ENCODE results near the gene C1QTNF1. TPM values are rescaled to one million over a fixed set of nuclear protein-coding genes. Genes with fewer than 3 reads are reported as not detected.

Gene C1QTNF1
- total RNA-seq, 1 donor = 13.8 TPM

DNA sequence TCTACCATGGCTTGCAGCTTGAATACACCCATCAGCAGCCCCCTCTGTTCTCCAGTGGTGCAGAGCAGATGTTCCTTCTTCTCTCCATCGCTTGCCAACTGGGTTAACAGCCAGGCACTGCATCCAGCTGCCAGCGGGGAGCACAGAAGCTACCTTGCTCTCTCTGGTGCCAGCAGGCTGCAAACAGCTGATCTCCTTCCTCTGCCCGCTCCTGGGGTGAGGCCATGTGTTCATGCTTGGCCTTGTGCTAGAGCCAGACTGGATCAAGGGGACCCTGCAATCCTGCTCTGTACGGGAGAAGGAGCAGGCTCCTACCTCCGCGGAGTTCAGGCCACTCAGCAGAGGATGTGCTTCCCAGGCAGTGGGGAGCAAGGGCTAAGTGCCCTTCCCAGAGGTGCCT, 26.6 kb downstream of the C1QTNF1 start:
- Histone ChIP-seq H3K36me3 (ENCODE audit: insufficient read depth, low read length) (no peaks in the 10 kb centered on the region), H3K4me2 (ENCODE audit: insufficient read depth, low read length) (no peak overlapping the region), H3K9me3 (ENCODE audit: low read depth, low read length) (no peaks in the 10 kb centered on the region), H3K4me1 (ENCODE audit: insufficient read depth, low read length) (peaks cover 14% of the 10 kb centered on the region), H3K79me2 (ENCODE audit: insufficient read depth, low read length) (no peaks in the 10 kb centered on the region), H3K27me3 (ENCODE audit: insufficient read depth, low read length) (peaks cover 18% of the 10 kb centered on the region), H4K20me1 (ENCODE audit: insufficient read depth, low read length) (no peaks in the 10 kb centered on the region), H2AFZ (ENCODE audit: low read length) (no peak overlapping the region), H3K27ac (ENCODE audit: low read depth, low read length) (no peak overlapping the region), H3K4me3 (ENCODE audit: insufficient read depth, low read length) (no peak overlapping the region)
- TF ChIP-seq, protein P1, sequence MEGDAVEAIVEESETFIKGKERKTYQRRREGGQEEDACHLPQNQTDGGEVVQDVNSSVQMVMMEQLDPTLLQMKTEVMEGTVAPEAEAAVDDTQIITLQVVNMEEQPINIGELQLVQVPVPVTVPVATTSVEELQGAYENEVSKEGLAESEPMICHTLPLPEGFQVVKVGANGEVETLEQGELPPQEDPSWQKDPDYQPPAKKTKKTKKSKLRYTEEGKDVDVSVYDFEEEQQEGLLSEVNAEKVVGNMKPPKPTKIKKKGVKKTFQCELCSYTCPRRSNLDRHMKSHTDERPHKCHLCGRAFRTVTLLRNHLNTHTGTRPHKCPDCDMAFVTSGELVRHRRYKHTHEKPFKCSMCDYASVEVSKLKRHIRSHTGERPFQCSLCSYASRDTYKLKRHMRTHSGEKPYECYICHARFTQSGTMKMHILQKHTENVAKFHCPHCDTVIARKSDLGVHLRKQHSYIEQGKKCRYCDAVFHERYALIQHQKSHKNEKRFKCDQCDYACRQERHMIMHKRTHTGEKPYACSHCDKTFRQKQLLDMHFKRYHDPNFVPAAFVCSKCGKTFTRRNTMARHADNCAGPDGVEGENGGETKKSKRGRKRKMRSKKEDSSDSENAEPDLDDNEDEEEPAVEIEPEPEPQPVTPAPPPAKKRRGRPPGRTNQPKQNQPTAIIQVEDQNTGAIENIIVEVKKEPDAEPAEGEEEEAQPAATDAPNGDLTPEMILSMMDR (IDR thresholded peaks at IDR 0.05; ENCODE audit: extremely low read depth, low read depth, low read length) = no peak
- no peak for DNase-seq (ENCODE audit: insufficient read length, low spot score, missing footprints)

DNA sequence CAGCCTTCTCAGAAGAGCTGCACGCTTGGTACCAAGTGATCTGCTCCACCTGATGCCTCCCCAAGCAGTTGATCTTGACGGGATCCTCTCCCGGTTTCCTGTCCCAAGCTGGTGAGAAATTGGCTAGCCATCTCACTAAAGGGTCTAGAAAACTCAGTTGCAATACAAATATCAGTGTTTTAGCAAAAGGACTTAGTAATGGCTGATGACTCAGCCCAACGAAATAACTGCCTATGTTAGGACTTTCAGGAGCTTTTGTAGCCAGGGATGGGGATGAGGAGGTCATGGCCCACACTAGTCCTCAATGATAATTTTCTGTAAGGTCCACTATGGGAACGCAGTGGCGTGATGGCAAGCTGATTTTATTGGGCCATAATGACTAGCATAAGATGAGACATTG, 27.3 kb downstream of the C1QTNF1 start:
- Histone ChIP-seq H2AFZ (ENCODE audit: low read length) (no peak overlapping the region), H3K36me3 (ENCODE audit: insufficient read depth, low read length) (no peaks in the 10 kb centered on the region), H3K4me2 (ENCODE audit: insufficient read depth, low read length) (no peak overlapping the region), H3K79me2 (ENCODE audit: insufficient read depth, low read length) (no peaks in the 10 kb centered on the region), H4K20me1 (ENCODE audit: insufficient read depth, low read length) (no peaks in the 10 kb centered on the region), H3K4me1 (ENCODE audit: insufficient read depth, low read length) (peaks cover 10% of the 10 kb centered on the region), H3K4me3 (ENCODE audit: insufficient read depth, low read length) (no peak overlapping the region), H3K27me3 (ENCODE audit: insufficient read depth, low read length) (peaks cover 14% of the 10 kb centered on the region), H3K9me3 (ENCODE audit: low read depth, low read length) (no peaks in the 10 kb centered on the region), H3K27ac (ENCODE audit: low read depth, low read length) (no peak overlapping the region)
- TF ChIP-seq, protein P1 (IDR thresholded peaks at IDR 0.05; ENCODE audit: extremely low read depth, low read depth, low read length) = no peak
- peak; percentile 83 for DNase-seq (ENCODE audit: insufficient read length, low spot score, missing footprints)

DNA sequence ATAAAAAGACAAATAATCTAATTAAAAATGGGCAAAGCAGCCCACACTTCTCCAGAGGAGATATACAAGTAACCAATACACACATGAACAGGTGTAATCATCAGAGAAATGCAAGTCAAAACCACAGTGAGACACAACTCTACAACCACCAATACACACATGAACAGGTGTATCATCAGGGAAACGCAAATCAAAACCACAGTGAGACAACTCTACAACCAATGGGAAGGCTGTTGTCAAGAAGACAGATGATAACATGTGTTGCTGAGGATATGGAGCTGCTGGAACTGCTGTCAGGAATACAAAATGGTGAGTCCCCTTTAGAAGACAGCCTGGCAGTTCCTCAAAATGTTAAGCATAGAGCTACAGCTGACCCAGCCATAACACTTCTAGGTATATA, 28.2 kb downstream of the C1QTNF1 start:
- H3K27me3 ChIP-seq (ENCODE audit: insufficient read depth, low read length) = peaks cover 6% of the 10 kb centered on the region
- peaks cover 3% of the 10 kb centered on the region for H3K4me1 ChIP-seq (ENCODE audit: insufficient read depth, low read length)
- TF ChIP-seq, protein P1 (IDR thresholded peaks at IDR 0.05; ENCODE audit: extremely low read depth, low read depth, low read length) = no peak
- H3K36me3 ChIP-seq (ENCODE audit: insufficient read depth, low read length) = no peaks in the 10 kb centered on the region
- no peak overlapping the region for H3K4me3 ChIP-seq (ENCODE audit: insufficient read depth, low read length)
- no peaks in the 10 kb centered on the region for H3K79me2 ChIP-seq (ENCODE audit: insufficient read depth, low read length)
- no peak for DNase-seq (ENCODE audit: insufficient read length, low spot score, missing footprints)
- H3K27ac ChIP-seq (ENCODE audit: low read depth, low read length) = no peak overlapping the region
- H3K9me3 ChIP-seq (ENCODE audit: low read depth, low read length) = no peaks in the 10 kb centered on the region
- no peaks in the 10 kb centered on the region for H4K20me1 ChIP-seq (ENCODE audit: insufficient read depth, low read length)
- no peak overlapping the region for H3K4me2 ChIP-seq (ENCODE audit: insufficient read depth, low read length)
- H2AFZ ChIP-seq (ENCODE audit: low read length) = no peak overlapping the region

DNA sequence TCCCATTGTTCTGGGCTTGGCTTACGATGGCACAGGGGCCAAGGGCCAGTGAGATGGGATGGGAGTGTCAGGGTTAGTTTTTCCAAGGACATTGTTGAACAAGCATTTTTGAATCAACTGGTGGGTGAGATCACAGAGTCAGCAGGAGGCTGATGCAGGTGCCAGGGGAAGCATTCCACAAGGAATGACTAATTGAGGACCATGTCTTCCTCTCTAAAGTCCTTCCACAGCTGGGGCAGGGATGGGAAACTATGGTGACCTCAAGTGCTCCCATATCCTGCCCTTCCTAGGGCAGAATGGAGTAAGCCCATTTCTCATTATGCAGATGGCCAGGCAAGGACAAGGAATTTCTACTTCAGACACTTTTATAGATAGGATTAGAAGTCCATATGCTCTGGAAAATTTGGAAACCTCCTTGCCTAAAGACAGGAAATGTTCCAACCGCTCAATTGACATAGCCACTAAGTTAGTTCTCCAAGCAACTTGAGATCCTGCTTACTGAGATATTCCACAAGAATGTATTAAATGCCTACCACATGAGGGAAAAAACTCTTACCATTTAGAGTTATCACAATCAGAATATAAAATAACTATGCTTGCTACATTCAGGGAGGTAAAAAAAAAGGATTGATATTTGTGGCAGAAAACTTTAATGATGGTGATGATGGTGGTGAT, 29.4 kb downstream of the C1QTNF1 start:
- H3K4me1 ChIP-seq (ENCODE audit: insufficient read depth, low read length) = peaks cover 3% of the 10 kb centered on the region
- no peak overlapping the region for H3K4me2 ChIP-seq (ENCODE audit: insufficient read depth, low read length)
- H3K9me3 ChIP-seq (ENCODE audit: low read depth, low read length) = no peaks in the 10 kb centered on the region
- H3K4me3 ChIP-seq (ENCODE audit: insufficient read depth, low read length) = no peak overlapping the region
- no peak overlapping the region for H2AFZ ChIP-seq (ENCODE audit: low read length)
- H3K79me2 ChIP-seq (ENCODE audit: insufficient read depth, low read length) = no peaks in the 10 kb centered on the region
- no peaks in the 10 kb centered on the region for H3K36me3 ChIP-seq (ENCODE audit: insufficient read depth, low read length)
- H3K27me3 ChIP-seq (ENCODE audit: insufficient read depth, low read length) = peaks cover 2% of the 10 kb centered on the region
- H4K20me1 ChIP-seq (ENCODE audit: insufficient read depth, low read length) = no peaks in the 10 kb centered on the region
- peak; percentile 78 for DNase-seq (ENCODE audit: insufficient read length, low spot score, missing footprints)
- H3K27ac ChIP-seq (ENCODE audit: low read depth, low read length) = no peak overlapping the region
- TF ChIP-seq, protein P1 (IDR thresholded peaks at IDR 0.05; ENCODE audit: extremely low read depth, low read depth, low read length) = no peak
